Breast epithelium (tissue), 4 donors: ENCODE results near the gene SPPL3. TPM values are rescaled to one million over a fixed set of nuclear protein-coding genes. Genes with fewer than 3 reads are reported as not detected.

ENCODE experiments used
- DNase-seq, 2 donors: peaks; one replicate each; pipeline ENCODE4 v3.0.0-alpha.2; 2019; ENCODE audit warnings: low spot score in 2 of 2
- H3K27ac ChIP-seq, 2 donors: fragments of 200-600 bp; sonication (generic) in 1 of 2; one replicate each; pipeline ENCODE4 v1.5.1; 2016 to 2019; ENCODE audit warnings: mild to moderate bottlenecking in 1 of 2
- H3K27me3 ChIP-seq, 2 donors: fragments of 200-600 bp; sonication (generic) in 1 of 2; one replicate each; pipeline versions ENCODE4 v1.5.1 to v1.6.0; 2017 to 2019; ENCODE audit warnings: control low read depth in 1 of 2, mild to moderate bottlenecking in 1 of 2
- H3K36me3 ChIP-seq: fragments of 200-600 bp; one replicate; pipeline ENCODE4 v1.5.1; 2019
- H3K4me1 ChIP-seq, 2 donors: fragments of 200-600 bp; sonication (generic); one replicate each; pipeline ENCODE4 v1.5.1; 2016 to 2019; ENCODE audit warnings: control low read depth in 1 of 2
- H3K4me3 ChIP-seq, 3 donors: fragments of 200-600 bp; sonication (generic); 1 replicate in 2 of 3; 2 replicates in 1 of 3; pipeline ENCODE4 v1.5.1; 2016 to 2019; ENCODE audit warnings: mild to moderate bottlenecking in 3 of 3, moderate library complexity in 2 of 3
- H3K9me3 ChIP-seq, 2 donors: fragments of 200-600 bp; sonication (generic) in 1 of 2; one replicate each; pipeline ENCODE4 v1.5.1; 2016 to 2019; ENCODE audit warnings: control low read depth in 1 of 2
- CTCF ChIP-seq, 3 donors: fragments of 450-650 bp; IDR thresholded peaks; one replicate each; pipeline ENCODE4 v1.5.1; 2016 to 2017; ENCODE audit warnings: antibody characterized with exemption in 3 of 3, mild to moderate bottlenecking in 3 of 3, moderate library complexity in 3 of 3
- POLR2A ChIP-seq: fragments of 450-650 bp; IDR thresholded peaks from one replicate; pipeline ENCODE4 v1.6.1; 2016; ENCODE audit warnings: antibody characterized with exemption, mild to moderate bottlenecking, moderate library complexity
- POLR2AphosphoS5 ChIP-seq, 3 donors: sonication (generic); formaldehyde crosslinking; IDR thresholded peaks; one replicate each; pipeline ENCODE4 v1.6.1; 2017; ENCODE audit warnings: antibody characterized with exemption in 3 of 3
- intact Hi-C: fragments of 100-400 bp; cut with DNase I; formaldehyde crosslinking; loops from one replicate; pipeline ENCODE4 v1.15.1; 2023; ENCODE audit warnings: low total_unique reads
- total RNA-seq, 3 donors: library from RNA; depleted of rRNA; stranded (reverse); fragments of >200 nt; gene quantifications; one replicate each; pipeline ENCODE4 v1.1.0, GENCODE V29; 2016

The SPPL3 gene
- total RNA-seq, 3 donors from 2014 or later: 19.0 to 27.1 (median 22.0) TPM

DNA sequence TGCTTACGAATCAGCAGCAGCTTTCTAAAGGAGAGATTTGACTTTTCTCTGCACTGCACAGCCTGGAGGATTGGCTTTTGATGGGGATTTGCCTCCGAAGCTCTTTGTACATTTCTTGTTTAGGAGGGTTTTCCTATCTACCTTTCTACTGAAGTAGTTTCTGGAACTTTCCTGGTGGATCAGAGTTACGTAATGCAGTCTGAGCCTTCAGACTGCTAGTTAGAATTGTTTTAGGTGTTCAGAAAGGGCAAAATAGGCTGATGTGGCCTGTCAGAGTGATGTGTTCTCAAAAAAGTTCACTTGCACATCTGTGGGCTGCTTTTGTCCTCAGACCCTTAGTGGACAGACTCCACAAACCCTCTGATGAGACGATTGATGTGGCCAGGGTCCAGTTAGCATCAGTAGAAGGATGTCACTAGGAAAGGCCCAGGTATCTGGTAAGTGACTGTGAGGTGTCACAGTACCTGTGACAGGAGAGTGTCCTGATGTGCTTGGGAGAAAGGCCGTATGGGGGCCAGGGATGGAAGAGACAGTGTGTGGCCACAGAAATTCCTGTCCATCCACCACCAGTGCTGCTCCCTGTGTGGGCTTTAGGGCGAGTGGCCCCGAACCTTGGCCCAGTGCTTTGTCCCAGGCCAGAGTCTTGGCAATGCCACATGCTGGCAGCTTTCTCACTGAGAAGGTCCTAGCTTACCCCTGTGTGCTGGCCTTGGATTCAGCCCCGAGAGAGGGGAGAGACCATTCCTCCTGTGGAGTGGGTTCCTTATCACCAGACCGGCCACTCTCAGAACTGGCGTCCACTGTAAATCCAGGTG, 183.0 kb downstream of the SPPL3 start:
- TF ChIP-seq POLR2AphosphoS5 (IDR thresholded peaks at IDR 0.05): no peak
- no peak for TF ChIP-seq POLR2A
- no peak for TF ChIP-seq CTCF (IDR thresholded peaks at IDR 0.05)
- intact Hi-C loops: no loop called here
- peaks cover 9% of the 10 kb centered on the region for H3K36me3 ChIP-seq
- no peak overlapping the region for H3K4me3 ChIP-seq
- H3K9me3 ChIP-seq: no peaks in the 10 kb centered on the region
- peak overlapping the region in 1 of 2 donors; percentile 13 for H3K27ac ChIP-seq
- DNase-seq: no peak
- peaks cover 0 to 2% of the 10 kb centered on the region in 2 donors for H3K4me1 ChIP-seq
- no peaks in the 10 kb centered on the region for H3K27me3 ChIP-seq

- DNase-seq: no peak
- no peaks in the 10 kb centered on the region for H3K27me3 ChIP-seq
- no peaks in the 10 kb centered on the region for H3K9me3 ChIP-seq
- peak overlapping the region in 1 of 2 donors; percentile 16 for H3K27ac ChIP-seq
- no peak overlapping the region for H3K4me3 ChIP-seq
- H3K4me1 ChIP-seq: no peaks in the 10 kb centered on the region
- peaks cover 9% of the 10 kb centered on the region for H3K36me3 ChIP-seq
- TF ChIP-seq POLR2AphosphoS5 (IDR thresholded peaks at IDR 0.05) (no peak), CTCF (IDR thresholded peaks at IDR 0.05) (no peak), POLR2A (no peak)
- intact Hi-C loops: no loop called here
These were observed 183.7 kb downstream of the SPPL3 start for GRCh38 chr12:120720234-120720986.

- no peak overlapping the region for H3K4me3 ChIP-seq
- TF ChIP-seq POLR2A: no peak
- TF ChIP-seq CTCF (IDR thresholded peaks at IDR 0.05): no peak
- TF ChIP-seq POLR2AphosphoS5 (IDR thresholded peaks at IDR 0.05): no peak
- DNase-seq: no peak
- no peaks in the 10 kb centered on the region for H3K27me3 ChIP-seq
- intact Hi-C loops: no loop called here
- peaks cover 9% of the 10 kb centered on the region for H3K36me3 ChIP-seq
- no peaks in the 10 kb centered on the region for H3K4me1 ChIP-seq
- H3K27ac ChIP-seq: no peak overlapping the region
- H3K9me3 ChIP-seq: no peaks in the 10 kb centered on the region
These were observed 184.5 kb downstream of the SPPL3 start for GRCh38 chr12:120719496-120720233.

GRCh38 chr12:120719072-120719471, 185.1 kb downstream of the SPPL3 start:
- no peak overlapping the region for H3K27ac ChIP-seq
- TF ChIP-seq CTCF (IDR thresholded peaks at IDR 0.05) (no peak), POLR2AphosphoS5 (IDR thresholded peaks at IDR 0.05) (no peak), POLR2A (no peak)
- H3K36me3 ChIP-seq: peaks cover 9% of the 10 kb centered on the region
- H3K27me3 ChIP-seq: no peaks in the 10 kb centered on the region
- no peaks in the 10 kb centered on the region for H3K9me3 ChIP-seq
- H3K4me3 ChIP-seq: no peak overlapping the region
- intact Hi-C loops: no loop called here
- DNase-seq: no peak
- H3K4me1 ChIP-seq: no peaks in the 10 kb centered on the region
